ENCODE data around the gene TLCD5. TPM values are rescaled to one million over a fixed set of nuclear protein-coding genes. Genes with fewer than 3 reads are reported as not detected.
A peak's percentile ranks its signal among the peaks of the same experiment; 100 is the strongest.

Gene TLCD5
- 1 to 10 TPM in 1 of 6 experiments, under 1 TPM in 5; 0.07 to 1.3 (median 0.38) TPM for total RNA-seq
- long read RNA-seq, result 0 reads

DNA sequence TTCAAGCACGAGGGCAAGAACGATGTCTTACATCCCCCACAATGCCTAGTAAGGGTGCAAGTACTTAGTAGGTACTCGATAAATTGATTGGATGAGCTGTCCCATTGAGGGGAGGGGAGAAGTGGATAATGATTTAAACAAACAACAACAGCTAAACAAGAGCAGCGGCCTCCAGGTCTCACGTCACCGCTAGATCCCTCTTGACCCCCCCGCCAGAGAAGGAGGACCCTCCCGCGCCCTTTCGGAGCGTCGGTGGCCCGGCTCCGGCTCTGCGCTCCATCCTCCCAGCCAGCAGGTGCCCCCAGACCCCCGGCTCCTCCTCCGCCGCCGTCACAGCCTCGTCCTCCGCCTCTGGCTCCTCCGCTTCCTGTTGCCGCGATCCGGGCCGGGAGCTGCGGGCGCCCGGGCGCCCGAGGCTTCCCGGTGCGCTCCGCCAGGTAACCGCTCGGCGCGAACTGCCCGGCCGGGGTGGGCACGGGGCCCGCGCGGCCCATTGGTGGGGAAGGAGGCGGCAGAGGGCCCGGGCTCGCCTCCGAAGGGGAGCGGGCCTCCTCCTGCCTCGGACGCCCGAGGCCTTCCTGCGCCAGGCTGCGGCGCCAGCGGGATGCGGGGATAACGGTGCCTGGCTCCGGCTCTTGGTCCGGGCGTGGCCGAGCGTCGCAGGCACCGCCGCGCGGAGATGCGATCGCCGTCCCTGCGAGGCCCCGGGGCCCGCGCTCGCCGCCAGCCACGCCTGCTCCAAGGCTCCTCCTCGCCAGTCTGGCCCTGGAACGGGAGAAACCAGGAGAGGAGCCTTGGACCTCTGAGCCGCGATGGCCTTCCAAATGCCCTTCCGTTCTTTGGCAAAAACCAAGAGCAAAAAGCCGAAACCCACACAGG is at the start of gene TLCD5:
TLCD5 (plus strand) TSS at position 368 of the 879 bp plus-strand sequence. CDS start 2,143 bp downstream, outside the sequence.
- H3K27ac ChIP-seq, result peak within 1 kb of the TSS; percentile 56 to 87 (median 62)
- no peaks in the 10 kb centered on the region for H3K4me1 ChIP-seq
- peak within 1 kb of the TSS; percentile 47 to 59 (median 59) for H3K4me3 ChIP-seq
- 5% methylated on average over 13 of the region's 84 CpGs for WGBS (ENCODE audit: insufficient coverage, low coverage, low lambda C conversion rate, missing lambda C conversion rate)
- H3K27me3 ChIP-seq, result no peaks in the 10 kb centered on the region
- DNase-seq (peak in 2 of 3 donors; percentile 66 to 70), ATAC-seq (peak; percentile 77 to 81 (median 80))
- TF ChIP-seq, protein P1, sequence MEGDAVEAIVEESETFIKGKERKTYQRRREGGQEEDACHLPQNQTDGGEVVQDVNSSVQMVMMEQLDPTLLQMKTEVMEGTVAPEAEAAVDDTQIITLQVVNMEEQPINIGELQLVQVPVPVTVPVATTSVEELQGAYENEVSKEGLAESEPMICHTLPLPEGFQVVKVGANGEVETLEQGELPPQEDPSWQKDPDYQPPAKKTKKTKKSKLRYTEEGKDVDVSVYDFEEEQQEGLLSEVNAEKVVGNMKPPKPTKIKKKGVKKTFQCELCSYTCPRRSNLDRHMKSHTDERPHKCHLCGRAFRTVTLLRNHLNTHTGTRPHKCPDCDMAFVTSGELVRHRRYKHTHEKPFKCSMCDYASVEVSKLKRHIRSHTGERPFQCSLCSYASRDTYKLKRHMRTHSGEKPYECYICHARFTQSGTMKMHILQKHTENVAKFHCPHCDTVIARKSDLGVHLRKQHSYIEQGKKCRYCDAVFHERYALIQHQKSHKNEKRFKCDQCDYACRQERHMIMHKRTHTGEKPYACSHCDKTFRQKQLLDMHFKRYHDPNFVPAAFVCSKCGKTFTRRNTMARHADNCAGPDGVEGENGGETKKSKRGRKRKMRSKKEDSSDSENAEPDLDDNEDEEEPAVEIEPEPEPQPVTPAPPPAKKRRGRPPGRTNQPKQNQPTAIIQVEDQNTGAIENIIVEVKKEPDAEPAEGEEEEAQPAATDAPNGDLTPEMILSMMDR (IDR thresholded peaks at IDR 0.05), result no peak
- TF ChIP-seq POLR2A (IDR thresholded peaks at IDR 0.05), result peak; percentile 54
- intact Hi-C loops (cut with DNase I), result loop anchor here in 1 of 2 donors (10.0 kb wide), 1 partner anchor 630 kb away; no protein-coding TSS in a partner anchor
- no peaks in the 10 kb centered on the region for H3K36me3 ChIP-seq
- no peaks in the 10 kb centered on the region for H3K9me3 ChIP-seq

DNA sequence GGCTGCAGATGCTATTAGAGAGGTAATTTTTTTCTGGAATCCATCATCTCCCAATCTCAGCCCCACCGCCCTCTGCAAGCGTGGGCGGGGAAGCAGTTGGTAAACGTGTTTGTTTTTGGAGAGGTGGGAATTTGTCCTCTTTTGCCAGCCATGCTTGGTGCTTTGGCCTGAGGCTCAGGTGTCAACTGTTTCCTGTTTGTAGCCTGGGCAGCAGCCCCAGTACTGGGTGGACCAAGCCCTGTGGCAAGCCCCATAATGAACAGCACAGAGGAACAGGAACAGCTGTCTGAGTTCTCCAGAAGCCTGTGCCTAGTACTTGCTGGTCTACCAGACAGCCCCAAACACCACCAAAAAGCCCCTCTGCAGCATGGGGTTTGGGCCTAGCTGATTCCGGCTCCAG is 45.6 kb upstream of the TLCD5 start:
- DNase-seq, result no peak
- WGBS (ENCODE audit: insufficient coverage, low coverage, low lambda C conversion rate, missing lambda C conversion rate), result 84% methylated on average over 5 of the region's 5 CpGs
- intact Hi-C loops (cut with DNase I), result no loop called here

DNA sequence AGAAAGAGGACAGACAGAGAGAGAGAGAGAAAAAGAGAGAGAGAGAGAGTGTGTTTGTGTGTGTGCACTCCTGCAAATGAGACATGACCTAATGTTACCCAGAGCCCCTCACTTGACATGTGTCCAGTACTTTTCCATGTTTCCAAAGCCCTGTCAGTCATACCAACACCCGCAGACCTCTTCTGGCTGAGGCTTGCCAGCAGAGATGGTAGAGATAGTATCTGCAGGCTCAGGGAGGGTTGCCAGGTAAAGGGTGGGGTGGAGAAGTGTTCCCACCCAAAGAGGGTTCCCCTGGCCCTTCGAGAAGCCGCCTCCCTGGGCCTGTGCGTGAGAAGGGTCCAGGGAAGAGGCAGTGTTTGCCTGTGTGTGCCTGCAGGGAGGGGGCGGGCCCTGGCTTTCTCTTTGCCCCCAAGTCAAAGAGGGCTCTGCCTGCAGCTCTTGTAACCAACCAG is 44.5 kb upstream of the TLCD5 start:
- H3K27me3 ChIP-seq, result no peaks in the 10 kb centered on the region
- no peaks in the 10 kb centered on the region for H3K4me1 ChIP-seq
- TF ChIP-seq POLR2A (IDR thresholded peaks at IDR 0.05), result no peak
- TF ChIP-seq, protein P1 (IDR thresholded peaks at IDR 0.05), result no peak
- intact Hi-C loops (cut with DNase I), result no loop called here
- H3K27ac ChIP-seq, result no peak overlapping the region
- DNase-seq, result no peak
- H3K9me3 ChIP-seq, result no peaks in the 10 kb centered on the region
- WGBS (ENCODE audit: insufficient coverage, low coverage, low lambda C conversion rate, missing lambda C conversion rate), result 73% methylated on average over 5 of the region's 5 CpGs
- H3K4me3 ChIP-seq, result no peak overlapping the region
- no peak for ATAC-seq
- H3K36me3 ChIP-seq, result no peaks in the 10 kb centered on the region

More for the DNA sequence above, 45.6 kb upstream of the TLCD5 start:
- Histone ChIP-seq H3K4me1 (no peaks in the 10 kb centered on the region), H3K4me3 (no peak overlapping the region), H3K36me3 (no peaks in the 10 kb centered on the region), H3K9me3 (no peaks in the 10 kb centered on the region), H3K27me3 (no peaks in the 10 kb centered on the region), H3K27ac (no peak overlapping the region)
- TF ChIP-seq, protein P1 (IDR thresholded peaks at IDR 0.05), result no peak
- no peak for TF ChIP-seq POLR2A (IDR thresholded peaks at IDR 0.05)
- no peak for ATAC-seq

- TF ChIP-seq, protein P1 (IDR thresholded peaks at IDR 0.05), result no peak
- TF ChIP-seq POLR2A (IDR thresholded peaks at IDR 0.05), result no peak
- no peak overlapping the region for H3K27ac ChIP-seq
- DNase-seq (no peak), ATAC-seq (no peak)
- 57% methylated on average over 6 of the region's 7 CpGs for WGBS (ENCODE audit: insufficient coverage, low coverage, low lambda C conversion rate, missing lambda C conversion rate)
- no peaks in the 10 kb centered on the region for H3K4me1 ChIP-seq
- H3K27me3 ChIP-seq, result no peaks in the 10 kb centered on the region
- H3K36me3 ChIP-seq, result no peaks in the 10 kb centered on the region
- H3K9me3 ChIP-seq, result no peaks in the 10 kb centered on the region
- H3K4me3 ChIP-seq, result no peak overlapping the region
- intact Hi-C loops (cut with DNase I), result no loop called here
These were observed 43.8 kb upstream of the TLCD5 start for GRCh38 chr11:120281143-120281795.

Measured in right lobe of liver (tissue), 6 donors.